ENCODE results near the gene MYH2. TPM values are rescaled to one million over a fixed set of nuclear protein-coding genes. Genes with fewer than 3 reads are reported as not detected.

Gene MYH2
- total RNA-seq, 1 donor from 2014 or later, result not detected

- TF ChIP-seq CTCF (IDR thresholded peaks at IDR 0.05; ENCODE audit: partially characterized antibody, unreplicated experiment), result no peak
Measured at GRCh38 chr17:10579270-10579669, 29.8 kb upstream of the MYH2 start.

GRCh38 chr17:10574324-10574723, 24.9 kb upstream of the MYH2 start:
- no peak for DNase-seq
- no peaks in the 10 kb centered on the region for H3K9me3 Mint-ChIP-seq (ENCODE audit: unreplicated experiment)
- H3K4me3 Mint-ChIP-seq (ENCODE audit: unreplicated experiment), result no peak overlapping the region
- no peaks in the 10 kb centered on the region for H3K4me1 Mint-ChIP-seq (ENCODE audit: low read depth, unreplicated experiment)
- H3K27me3 Mint-ChIP-seq (ENCODE audit: unreplicated experiment), result peaks cover 2% of the 10 kb centered on the region
- H3K27ac Mint-ChIP-seq (ENCODE audit: unreplicated experiment), result no peak overlapping the region
- no peaks in the 10 kb centered on the region for H3K36me3 Mint-ChIP-seq (ENCODE audit: unreplicated experiment)
- no peak for TF ChIP-seq CTCF (IDR thresholded peaks at IDR 0.05; ENCODE audit: partially characterized antibody, unreplicated experiment)

More at GRCh38 chr17:10579270-10579669, 29.8 kb upstream of the MYH2 start:
- Mint-ChIP-seq H3K4me1 (ENCODE audit: low read depth, unreplicated experiment) (peaks cover 18% of the 10 kb centered on the region), H3K4me3 (ENCODE audit: unreplicated experiment) (no peak overlapping the region), H3K27me3 (ENCODE audit: unreplicated experiment) (peaks cover 2% of the 10 kb centered on the region), H3K27ac (ENCODE audit: unreplicated experiment) (no peak overlapping the region), H3K9me3 (ENCODE audit: unreplicated experiment) (peaks cover 1% of the 10 kb centered on the region), H3K36me3 (ENCODE audit: unreplicated experiment) (no peaks in the 10 kb centered on the region)
- DNase-seq, result no peak

GRCh38 chr17:10563991-10564660, 14.7 kb upstream of the MYH2 start:
- Mint-ChIP-seq H3K27ac (ENCODE audit: unreplicated experiment) (no peak overlapping the region), H3K4me1 (ENCODE audit: low read depth, unreplicated experiment) (no peaks in the 10 kb centered on the region), H3K27me3 (ENCODE audit: unreplicated experiment) (no peaks in the 10 kb centered on the region), H3K4me3 (ENCODE audit: unreplicated experiment) (no peak overlapping the region), H3K36me3 (ENCODE audit: unreplicated experiment) (no peaks in the 10 kb centered on the region), H3K9me3 (ENCODE audit: unreplicated experiment) (no peaks in the 10 kb centered on the region)
- DNase-seq, result no peak
- no peak for TF ChIP-seq CTCF (IDR thresholded peaks at IDR 0.05; ENCODE audit: partially characterized antibody, unreplicated experiment)

GRCh38 chr17:10558049-10558448, 8.6 kb upstream of the MYH2 start:
- Mint-ChIP-seq H3K36me3 (ENCODE audit: unreplicated experiment) (no peaks in the 10 kb centered on the region), H3K27me3 (ENCODE audit: unreplicated experiment) (no peaks in the 10 kb centered on the region), H3K4me1 (ENCODE audit: low read depth, unreplicated experiment) (no peaks in the 10 kb centered on the region), H3K27ac (ENCODE audit: unreplicated experiment) (no peak overlapping the region), H3K9me3 (ENCODE audit: unreplicated experiment) (no peaks in the 10 kb centered on the region), H3K4me3 (ENCODE audit: unreplicated experiment) (no peak overlapping the region)
- TF ChIP-seq CTCF (IDR thresholded peaks at IDR 0.05; ENCODE audit: partially characterized antibody, unreplicated experiment), result no peak
- no peak for DNase-seq

- TF ChIP-seq CTCF (IDR thresholded peaks at IDR 0.05; ENCODE audit: partially characterized antibody, unreplicated experiment), result no peak
- Mint-ChIP-seq H3K27ac (ENCODE audit: unreplicated experiment) (no peak overlapping the region), H3K36me3 (ENCODE audit: unreplicated experiment) (no peaks in the 10 kb centered on the region), H3K27me3 (ENCODE audit: unreplicated experiment) (no peaks in the 10 kb centered on the region), H3K4me1 (ENCODE audit: low read depth, unreplicated experiment) (no peaks in the 10 kb centered on the region), H3K4me3 (ENCODE audit: unreplicated experiment) (no peak overlapping the region), H3K9me3 (ENCODE audit: unreplicated experiment) (no peaks in the 10 kb centered on the region)
- DNase-seq, result no peak
Measured at GRCh38 chr17:10557422-10557821, 8.0 kb upstream of the MYH2 start.
